PFSK-1 (cell line): ENCODE measurements around the gene MAST2.

Source experiments
- FOXP2 ChIP-seq: optimal IDR thresholded peaks from 2 replicates; pipeline ENCODE3; 2011; ENCODE audit warnings: borderline replicate concordance, control low read depth, inconsistent platforms; ENCODE audit not compliant: insufficient read depth; ENCODE audit errors: extremely low read length, extremely low read depth
- POLR2AphosphoS5 ChIP-seq: IDR thresholded peaks from 2 replicates; pipeline ENCODE4 v1.6.1; 2012; ENCODE audit warnings: low read depth, mild to moderate bottlenecking, control low read depth, low read length, moderate library complexity
- SIN3A ChIP-seq: IDR thresholded peaks from 2 replicates; pipeline ENCODE4 v1.6.1; 2012; ENCODE audit warnings: mild to moderate bottlenecking, low read length, moderate library complexity, borderline replicate concordance; ENCODE audit not compliant: insufficient read depth
- TAF1 ChIP-seq: IDR thresholded peaks from 2 replicates; pipeline ENCODE4 v1.6.1; 2012; ENCODE audit warnings: low read length, control low read depth, borderline replicate concordance; ENCODE audit not compliant: insufficient read depth
- TF ChIP-seq, protein P1 (sequence below), 2 experiments: IDR thresholded peaks; 2 replicates each; pipeline versions ENCODE4 v1.6.1 to v1.8.0; 2011 to 2012; ENCODE audit warnings: low read depth in 2 of 2, low read length in 2 of 2, control low read depth in 1 of 2, inconsistent platforms in 1 of 2, mild to moderate bottlenecking in 1 of 2, moderate library complexity in 1 of 2; ENCODE audit not compliant: insufficient read depth in 1 of 2

Gene MAST2

DNA sequence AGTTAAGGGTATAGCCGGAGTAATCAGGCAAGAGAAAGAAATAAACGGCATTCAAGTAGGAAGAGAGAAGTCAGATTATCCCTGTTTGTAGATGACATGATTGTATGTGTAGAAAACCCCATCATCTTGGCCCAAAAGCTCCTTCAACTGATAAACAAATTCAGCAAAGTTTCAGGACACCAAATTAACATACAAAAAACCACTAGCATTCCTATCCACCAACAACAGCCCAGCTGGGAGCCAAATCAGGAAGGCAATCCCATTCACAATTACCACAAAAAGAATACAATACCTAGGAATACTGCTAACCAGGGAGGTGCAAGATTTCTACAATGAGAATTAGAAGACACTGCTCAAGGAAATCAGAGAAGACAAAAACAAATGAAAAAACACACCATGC lies 45.3 kb downstream of the MAST2 start:
- TF ChIP-seq, protein P1, sequence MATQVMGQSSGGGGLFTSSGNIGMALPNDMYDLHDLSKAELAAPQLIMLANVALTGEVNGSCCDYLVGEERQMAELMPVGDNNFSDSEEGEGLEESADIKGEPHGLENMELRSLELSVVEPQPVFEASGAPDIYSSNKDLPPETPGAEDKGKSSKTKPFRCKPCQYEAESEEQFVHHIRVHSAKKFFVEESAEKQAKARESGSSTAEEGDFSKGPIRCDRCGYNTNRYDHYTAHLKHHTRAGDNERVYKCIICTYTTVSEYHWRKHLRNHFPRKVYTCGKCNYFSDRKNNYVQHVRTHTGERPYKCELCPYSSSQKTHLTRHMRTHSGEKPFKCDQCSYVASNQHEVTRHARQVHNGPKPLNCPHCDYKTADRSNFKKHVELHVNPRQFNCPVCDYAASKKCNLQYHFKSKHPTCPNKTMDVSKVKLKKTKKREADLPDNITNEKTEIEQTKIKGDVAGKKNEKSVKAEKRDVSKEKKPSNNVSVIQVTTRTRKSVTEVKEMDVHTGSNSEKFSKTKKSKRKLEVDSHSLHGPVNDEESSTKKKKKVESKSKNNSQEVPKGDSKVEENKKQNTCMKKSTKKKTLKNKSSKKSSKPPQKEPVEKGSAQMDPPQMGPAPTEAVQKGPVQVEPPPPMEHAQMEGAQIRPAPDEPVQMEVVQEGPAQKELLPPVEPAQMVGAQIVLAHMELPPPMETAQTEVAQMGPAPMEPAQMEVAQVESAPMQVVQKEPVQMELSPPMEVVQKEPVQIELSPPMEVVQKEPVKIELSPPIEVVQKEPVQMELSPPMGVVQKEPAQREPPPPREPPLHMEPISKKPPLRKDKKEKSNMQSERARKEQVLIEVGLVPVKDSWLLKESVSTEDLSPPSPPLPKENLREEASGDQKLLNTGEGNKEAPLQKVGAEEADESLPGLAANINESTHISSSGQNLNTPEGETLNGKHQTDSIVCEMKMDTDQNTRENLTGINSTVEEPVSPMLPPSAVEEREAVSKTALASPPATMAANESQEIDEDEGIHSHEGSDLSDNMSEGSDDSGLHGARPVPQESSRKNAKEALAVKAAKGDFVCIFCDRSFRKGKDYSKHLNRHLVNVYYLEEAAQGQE (IDR thresholded peaks at IDR 0.05; ENCODE audit: insufficient read depth in 1 of 2, low read depth in 2 of 2, low read length in 2 of 2) = no peak
- TF ChIP-seq SIN3A (no peak), FOXP2 (no peak), POLR2AphosphoS5 (no peak), TAF1 (no peak)

DNA sequence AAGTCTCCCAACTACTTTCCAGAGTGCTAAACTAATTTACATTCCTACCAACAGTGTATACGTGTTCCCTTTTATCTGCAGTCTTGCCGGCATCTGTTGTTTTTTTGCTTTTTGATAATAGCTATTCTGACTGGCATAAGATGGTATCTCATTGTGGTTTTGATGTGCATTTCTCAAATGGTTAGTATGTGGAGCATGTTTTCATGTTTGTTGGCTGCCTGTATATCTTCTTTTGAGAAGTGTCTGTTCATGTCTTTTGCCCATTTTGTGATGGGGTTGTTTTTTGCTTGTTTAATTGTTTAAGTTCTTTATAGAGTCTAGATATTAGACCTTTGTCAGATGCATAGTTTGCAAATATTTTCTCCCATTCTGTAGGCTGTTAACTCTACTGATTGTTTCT lies 46.6 kb downstream of the MAST2 start:
- TF ChIP-seq FOXP2 (no peak), TAF1 (no peak), POLR2AphosphoS5 (no peak), SIN3A (no peak)
- TF ChIP-seq, protein P1 (IDR thresholded peaks at IDR 0.05; ENCODE audit: insufficient read depth in 1 of 2, low read depth in 2 of 2, low read length in 2 of 2) = no peak

DNA sequence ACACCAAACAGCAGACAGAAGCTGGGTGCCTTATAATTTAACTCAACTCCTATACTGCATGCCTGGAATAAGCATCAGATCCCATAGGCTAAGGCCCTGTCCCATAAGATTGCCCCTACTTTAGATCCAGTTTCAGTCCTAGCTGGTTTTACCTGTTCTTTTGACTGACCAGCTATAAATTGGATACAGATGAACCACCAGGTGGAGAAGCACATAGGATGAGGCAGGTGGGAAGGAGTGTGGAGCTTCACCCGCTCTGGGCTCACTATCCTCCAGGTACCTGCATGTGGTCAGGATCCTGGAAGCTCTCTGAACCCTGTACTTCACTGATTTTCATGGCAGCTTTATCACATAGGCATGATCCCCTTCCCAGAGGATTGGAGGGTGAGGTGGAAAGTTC lies 51.3 kb downstream of the MAST2 start:
- TF ChIP-seq POLR2AphosphoS5 = no peak
- TF ChIP-seq FOXP2 = no peak
- TF ChIP-seq, protein P1 (IDR thresholded peaks at IDR 0.05; ENCODE audit: insufficient read depth in 1 of 2, low read depth in 2 of 2, low read length in 2 of 2) = no peak
- no peak for TF ChIP-seq TAF1
- no peak for TF ChIP-seq SIN3A

DNA sequence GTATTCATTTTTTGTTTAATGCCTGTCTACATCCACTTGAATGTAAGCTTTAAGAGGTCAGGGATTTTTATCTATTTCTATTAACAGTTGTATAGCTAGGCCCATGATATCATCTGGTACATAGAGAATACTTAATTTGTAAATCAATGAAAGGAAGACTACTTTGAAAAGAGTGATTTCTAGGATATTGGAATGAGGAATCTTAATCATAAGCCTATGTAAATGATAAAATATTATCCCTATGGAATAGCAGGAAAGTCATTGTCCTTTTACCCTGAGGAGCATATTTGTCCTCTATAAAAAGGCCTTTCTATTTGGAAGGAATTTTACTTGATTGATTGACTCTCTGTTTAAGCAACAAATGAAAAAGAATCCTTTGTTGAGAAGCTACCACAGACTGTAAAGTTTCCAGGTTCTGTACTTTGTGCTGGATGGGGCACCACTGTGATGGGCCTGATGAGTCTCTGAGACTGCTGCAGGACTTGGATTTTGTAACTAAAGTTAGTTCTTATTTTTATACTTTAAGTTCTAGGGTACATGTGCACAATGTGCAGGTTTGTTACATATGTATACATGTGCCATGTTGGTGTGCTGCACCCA lies 53.8 kb downstream of the MAST2 start:
- TF ChIP-seq, protein P1 (IDR thresholded peaks at IDR 0.05; ENCODE audit: insufficient read depth in 1 of 2, low read depth in 2 of 2, low read length in 2 of 2) = no peak
- TF ChIP-seq FOXP2 (no peak), TAF1 (no peak), SIN3A (no peak), POLR2AphosphoS5 (no peak)

DNA sequence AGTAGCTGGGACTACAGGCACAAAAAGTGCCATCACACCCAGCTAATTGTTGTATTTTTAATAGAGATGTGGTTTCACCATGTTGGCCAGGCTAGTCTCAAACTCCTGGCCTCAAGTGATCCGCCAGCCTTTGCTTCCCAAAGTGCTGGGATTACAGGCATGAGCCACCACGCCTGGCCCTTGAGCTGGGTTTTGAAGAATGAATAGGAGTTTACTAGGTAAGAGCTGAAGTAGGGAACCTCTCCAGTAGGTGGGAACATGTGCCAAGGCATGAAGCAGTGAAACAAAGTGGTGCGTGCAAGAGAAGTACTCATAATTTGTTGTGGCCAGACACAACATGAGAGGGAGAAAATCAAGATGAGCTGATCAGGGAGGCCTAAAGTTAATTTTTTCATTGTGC lies 55.8 kb downstream of the MAST2 start:
- TF ChIP-seq FOXP2 (no peak), TAF1 (no peak), POLR2AphosphoS5 (no peak), SIN3A (no peak)
- TF ChIP-seq, protein P1 (IDR thresholded peaks at IDR 0.05; ENCODE audit: insufficient read depth in 1 of 2, low read depth in 2 of 2, low read length in 2 of 2) = no peak
